Measurements from ENCODE around the gene STIP1. TPM values are rescaled to one million over a fixed set of nuclear protein-coding genes. Genes with fewer than 3 reads are reported as not detected.

The STIP1 gene
- total and polyA plus RNA-seq, 9 of the 15 experiments (the other 6 are each of a cell fraction or from before 2014, with no cell fraction given) = 58.1 to 465 (median 346) TPM

DNA sequence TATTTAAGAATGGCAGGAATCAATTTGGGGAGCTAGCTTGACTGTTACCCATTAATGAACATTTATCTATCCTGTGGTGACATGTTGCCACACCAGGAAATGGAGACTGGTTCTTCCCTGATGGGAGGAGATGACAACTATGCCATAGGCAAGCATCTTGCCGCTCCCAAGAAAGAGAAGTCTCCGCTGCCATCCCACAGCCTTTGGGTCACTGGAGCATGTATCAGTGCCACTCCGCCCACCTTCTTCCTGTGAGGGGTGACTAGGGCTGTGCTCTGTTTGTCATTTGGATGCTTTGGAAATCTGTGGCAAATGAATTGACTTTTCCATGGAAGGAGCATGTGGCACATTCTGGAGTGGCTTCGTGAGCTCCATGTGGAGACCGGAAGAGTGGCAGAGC lies 6.5 kb downstream of the STIP1 start:
- no peak overlapping the region for H3K9ac ChIP-seq (ENCODE audit: insufficient read depth in 1 of 2, low read depth in 2 of 2, low read length in 2 of 2)
- intact Hi-C loops (cut with micrococcal nuclease) = no loop called here
- H3K9me3 ChIP-seq (replicated peaks; ENCODE audit: control insufficient read depth, insufficient read depth, low read depth, low read length) = no peaks in the 10 kb centered on the region
- FAIRE-seq = no peak
- H4K20me1 ChIP-seq (replicated peaks; ENCODE audit: control insufficient read depth, insufficient read depth, low read length) = peaks cover 4% of the 10 kb centered on the region; the same call in 1 of the 2 replicates
- no peak overlapping the region for H3K4me2 ChIP-seq (ENCODE audit: insufficient read depth, low read length)
- no peak for DNase-seq (ENCODE audit: extremely low read depth in 1 of 4, low spot score in 3 of 4)
- peaks cover 71% of the 10 kb centered on the region for H3K36me3 ChIP-seq (ENCODE audit: control insufficient read depth, insufficient read depth, low read length)
- POLR2A ChIA-PET = interaction anchor here (0.9 to 2.2 kb wide), 3 partner anchors 10 to 263 kb away, joined by 3 to 9 read pairs (median 3); partner anchors contain the start of gene FERMT3
- no peaks in the 10 kb centered on the region for H3K9me1 ChIP-seq (ENCODE audit: control insufficient read depth, insufficient read depth, low read length)
- no TSS peak for BruUV-seq (replicated peaks)
- no peak for ATAC-seq
- H3K4me3 ChIP-seq = no peak overlapping the region
- no peak overlapping the region for H2AFZ ChIP-seq (ENCODE audit: low read depth, low read length)
- H3K27me3 ChIP-seq (ENCODE audit: control insufficient read depth in 2 of 2, insufficient read depth in 2 of 2, low read length in 2 of 2) = no peaks in the 10 kb centered on the region
- peaks cover 3 to 12% of the 10 kb centered on the region in 2 experiments; a peak in 3 of 5 replicates for H3K4me1 ChIP-seq (replicated peaks in 1 of 2; ENCODE audit: control insufficient read depth in 2 of 2, insufficient read depth in 2 of 2, low read length in 2 of 2)
- H3K79me2 ChIP-seq (ENCODE audit: control insufficient read depth, insufficient read depth, low read length) = peaks cover 15% of the 10 kb centered on the region
- H3K27ac ChIP-seq (ENCODE audit: extremely low read depth, low read depth, low read length) = no peak overlapping the region
- WGBS (ENCODE audit: insufficient coverage, low coverage, missing lambda C conversion rate) = 99% methylated on average over 5 of the region's 5 CpGs
- in situ Hi-C loops (cut with MboI) = no loop called here
- CTCF ChIA-PET (ENCODE audit: low intra/inter-chr PET ratio) = no interaction called here
- TF ChIP-seq CBX3 (IDR thresholded peaks at IDR 0.05; ENCODE audit: borderline replicate concordance in 1 of 2, low read length in 2 of 2) (no peak), ETS2 (tag; IDR thresholded peaks at IDR 0.05; ENCODE audit: borderline replicate concordance, poor library complexity, severe bottlenecking) (no peak), MIER1 (IDR thresholded peaks at IDR 0.05; ENCODE audit: low read depth) (no peak), SRSF3 (IDR thresholded peaks at IDR 0.05; ENCODE audit: insufficient read depth, low read length) (no peak), TRIM28 (IDR thresholded peaks at IDR 0.05) (no peak), MED1 (CRISPR knock-in tag; IDR thresholded peaks at IDR 0.05; ENCODE audit: borderline replicate concordance) (no peak), HDAC1 (IDR thresholded peaks at IDR 0.05) (no peak), ATF7 (IDR thresholded peaks at IDR 0.05) (no peak), ZNF165 (CRISPR knock-in tag; IDR thresholded peaks at IDR 0.05; ENCODE audit: borderline replicate concordance) (no peak), BACH1 (tag; IDR thresholded peaks at IDR 0.05) (no peak), YY1 (IDR thresholded peaks at IDR 0.05; ENCODE audit: borderline replicate concordance in 1 of 3, control insufficient read depth in 1 of 3, extremely low read depth in 1 of 3, insufficient read depth in 3 of 3, insufficient read length in 1 of 3, insufficient replicate concordance in 2 of 3, low read depth in 1 of 3, low read length in 2 of 3) (no peak), ZNF124 (CRISPR knock-in tag; IDR thresholded peaks at IDR 0.05) (no peak), ZNF398 (CRISPR knock-in tag; IDR thresholded peaks at IDR 0.05) (no peak), ZNF239 (CRISPR knock-in tag; IDR thresholded peaks at IDR 0.05) (no peak), MBD1 (CRISPR knock-in tag; IDR thresholded peaks at IDR 0.05) (no peak), HNRNPLL (IDR thresholded peaks at IDR 0.05; ENCODE audit: low read depth, low read length, poor library complexity, severe bottlenecking) (no peak)
- TF ChIP-seq, protein P1, sequence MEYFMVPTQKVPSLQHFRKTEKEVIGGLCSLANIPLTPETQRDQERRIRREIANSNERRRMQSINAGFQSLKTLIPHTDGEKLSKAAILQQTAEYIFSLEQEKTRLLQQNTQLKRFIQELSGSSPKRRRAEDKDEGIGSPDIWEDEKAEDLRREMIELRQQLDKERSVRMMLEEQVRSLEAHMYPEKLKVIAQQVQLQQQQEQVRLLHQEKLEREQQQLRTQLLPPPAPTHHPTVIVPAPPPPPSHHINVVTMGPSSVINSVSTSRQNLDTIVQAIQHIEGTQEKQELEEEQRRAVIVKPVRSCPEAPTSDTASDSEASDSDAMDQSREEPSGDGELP (CRISPR knock-in tag; IDR thresholded peaks at IDR 0.05; ENCODE audit: borderline replicate concordance) = no peak
